GM19372 (cell line): ENCODE data around the gene MYRF.

Source experiments
- ATAC-seq: cut with Tn5 transposase; IDR thresholded peaks from one replicate; pipeline ENCODE4 v1.9.1; 2021; ENCODE audit warnings: mild to moderate bottlenecking, low read depth, moderate library complexity; ENCODE audit not compliant: unreplicated experiment

MYRF gene

GRCh38 chr11:61834278-61835048, 82.0 kb downstream of the MYRF start:
- ATAC-seq = peak; percentile 97

- no peak for ATAC-seq
Measured at GRCh38 chr11:61836193-61836592, 83.8 kb downstream of the MYRF start.

- ATAC-seq = no peak
Measured at GRCh38 chr11:61837411-61838005, 85.1 kb downstream of the MYRF start.
